ENCODE measurements around the gene BIN2.

BIN2 gene

GRCh38 chr12:51359851-51360250 lies 35.9 kb upstream of the BIN2 start:
- TF ChIP-seq SIN3A (IDR thresholded peaks at IDR 0.05; ENCODE audit: borderline replicate concordance, insufficient read depth, low read length): no peak
- no peak for TF ChIP-seq FOXP2 (optimal IDR thresholded peaks at IDR 0.05; ENCODE audit: borderline replicate concordance, extremely low read depth, extremely low read length, insufficient read depth)
- no peak for TF ChIP-seq TAF1 (IDR thresholded peaks at IDR 0.05; ENCODE audit: borderline replicate concordance, insufficient read depth, low read length)
- no peak for TF ChIP-seq POLR2AphosphoS5 (IDR thresholded peaks at IDR 0.05; ENCODE audit: low read depth, low read length)
- TF ChIP-seq REST (IDR thresholded peaks at IDR 0.05; ENCODE audit: insufficient read depth in 1 of 2, low read depth in 2 of 2, low read length in 2 of 2): no peak

DNA sequence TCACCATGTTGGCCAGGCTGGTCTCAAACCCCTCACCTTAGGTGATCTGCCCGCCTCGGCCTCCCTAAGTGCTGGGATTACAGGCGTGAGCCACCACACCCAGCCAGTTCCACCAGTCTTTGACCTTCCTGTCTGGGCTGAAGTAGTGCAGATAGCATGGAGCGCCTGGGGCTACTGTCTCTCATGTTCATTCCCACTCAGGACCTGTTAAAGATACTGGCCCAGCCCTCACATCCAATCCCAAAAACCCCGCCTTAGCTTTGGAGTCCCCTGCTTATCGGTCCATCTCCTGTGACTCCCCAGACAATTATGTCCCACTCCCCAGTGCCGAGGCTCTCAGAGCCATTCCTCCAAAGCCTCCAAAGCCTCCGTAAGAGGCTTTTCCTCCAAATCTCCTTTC lies 34.5 kb upstream of the BIN2 start:
- TF ChIP-seq SIN3A (IDR thresholded peaks at IDR 0.05; ENCODE audit: borderline replicate concordance, insufficient read depth, low read length): no peak
- no peak for TF ChIP-seq TAF1 (IDR thresholded peaks at IDR 0.05; ENCODE audit: borderline replicate concordance, insufficient read depth, low read length)
- no peak for TF ChIP-seq REST (IDR thresholded peaks at IDR 0.05; ENCODE audit: insufficient read depth in 1 of 2, low read depth in 2 of 2, low read length in 2 of 2)
- TF ChIP-seq POLR2AphosphoS5 (IDR thresholded peaks at IDR 0.05; ENCODE audit: low read depth, low read length): no peak
- no peak for TF ChIP-seq FOXP2 (optimal IDR thresholded peaks at IDR 0.05; ENCODE audit: borderline replicate concordance, extremely low read depth, extremely low read length, insufficient read depth)

GRCh38 chr12:51357374-51358047 lies 33.5 kb upstream of the BIN2 start:
- TF ChIP-seq REST (IDR thresholded peaks at IDR 0.05; ENCODE audit: insufficient read depth in 1 of 2, low read depth in 2 of 2, low read length in 2 of 2) (no peak), FOXP2 (optimal IDR thresholded peaks at IDR 0.05; ENCODE audit: borderline replicate concordance, extremely low read depth, extremely low read length, insufficient read depth) (no peak), SIN3A (IDR thresholded peaks at IDR 0.05; ENCODE audit: borderline replicate concordance, insufficient read depth, low read length) (no peak), POLR2AphosphoS5 (IDR thresholded peaks at IDR 0.05; ENCODE audit: low read depth, low read length) (no peak), TAF1 (IDR thresholded peaks at IDR 0.05; ENCODE audit: borderline replicate concordance, insufficient read depth, low read length) (no peak)

- no peak for TF ChIP-seq SIN3A (IDR thresholded peaks at IDR 0.05; ENCODE audit: borderline replicate concordance, insufficient read depth, low read length)
- no peak for TF ChIP-seq FOXP2 (optimal IDR thresholded peaks at IDR 0.05; ENCODE audit: borderline replicate concordance, extremely low read depth, extremely low read length, insufficient read depth)
- TF ChIP-seq POLR2AphosphoS5 (IDR thresholded peaks at IDR 0.05; ENCODE audit: low read depth, low read length): no peak
- no peak for TF ChIP-seq TAF1 (IDR thresholded peaks at IDR 0.05; ENCODE audit: borderline replicate concordance, insufficient read depth, low read length)
- no peak for TF ChIP-seq REST (IDR thresholded peaks at IDR 0.05; ENCODE audit: insufficient read depth in 1 of 2, low read depth in 2 of 2, low read length in 2 of 2)
These were observed 28.0 kb upstream of the BIN2 start for GRCh38 chr12:51351913-51352532.

All from PFSK-1 (cell line).